ENCODE results near the gene TOMM5. TPM values are rescaled to one million over a fixed set of nuclear protein-coding genes. Genes with fewer than 3 reads are reported as not detected.

Gene TOMM5
- total RNA-seq, 1 donor, result 49.0 TPM

GRCh38 chr9:37564916-37565315, 27.5 kb downstream of the TOMM5 start:
- DNase-seq (ENCODE audit: low read depth in 2 of 3, low spot score in 2 of 3), result no peak

GRCh38 chr9:37563806-37564513, 28.4 kb downstream of the TOMM5 start:
- DNase-seq (ENCODE audit: low read depth in 2 of 3, low spot score in 2 of 3), result no peak

- DNase-seq (ENCODE audit: low read depth in 2 of 3, low spot score in 2 of 3), result no peak
These were observed 29.6 kb downstream of the TOMM5 start for GRCh38 chr9:37562826-37563225.

GRCh38 chr9:37561682-37562081, 30.7 kb downstream of the TOMM5 start:
- DNase-seq (ENCODE audit: low read depth in 2 of 3, low spot score in 2 of 3), result no peak

- DNase-seq (ENCODE audit: low read depth in 2 of 3, low spot score in 2 of 3), result no peak
These were observed 32.4 kb downstream of the TOMM5 start for GRCh38 chr9:37559855-37560592.

GRCh38 chr9:37559125-37559524, 33.3 kb downstream of the TOMM5 start:
- DNase-seq (ENCODE audit: low read depth in 2 of 3, low spot score in 2 of 3), result no peak

GRCh38 chr9:37555786-37556185, 36.6 kb downstream of the TOMM5 start:
- DNase-seq (ENCODE audit: low read depth in 2 of 3, low spot score in 2 of 3), result no peak

- DNase-seq (ENCODE audit: low read depth in 2 of 3, low spot score in 2 of 3), result no peak
These were observed 38.1 kb downstream of the TOMM5 start for GRCh38 chr9:37554318-37554717.

- DNase-seq (ENCODE audit: low read depth in 2 of 3, low spot score in 2 of 3), result no peak
These were observed 40.5 kb downstream of the TOMM5 start for GRCh38 chr9:37551888-37552287.

- no peak for DNase-seq (ENCODE audit: low read depth in 2 of 3, low spot score in 2 of 3)
These were observed 40.9 kb downstream of the TOMM5 start for GRCh38 chr9:37551468-37551867.

GRCh38 chr9:37550781-37551180, 41.6 kb downstream of the TOMM5 start:
- no peak for DNase-seq (ENCODE audit: low read depth in 2 of 3, low spot score in 2 of 3)

GRCh38 chr9:37549527-37549926, 42.9 kb downstream of the TOMM5 start:
- no peak for DNase-seq (ENCODE audit: low read depth in 2 of 3, low spot score in 2 of 3)

- DNase-seq (ENCODE audit: low read depth in 2 of 3, low spot score in 2 of 3), result no peak
These were observed 45.0 kb downstream of the TOMM5 start for GRCh38 chr9:37547328-37547878.

GRCh38 chr9:37543468-37543867, 48.9 kb downstream of the TOMM5 start:
- DNase-seq (ENCODE audit: low read depth in 2 of 3, low spot score in 2 of 3), result no peak

GRCh38 chr9:37542895-37543294, 49.5 kb downstream of the TOMM5 start:
- DNase-seq (ENCODE audit: low read depth in 2 of 3, low spot score in 2 of 3), result no peak

- no peak for DNase-seq (ENCODE audit: low read depth in 2 of 3, low spot score in 2 of 3)
These were observed 49.9 kb downstream of the TOMM5 start for GRCh38 chr9:37542488-37542887.

- no peak for DNase-seq (ENCODE audit: low read depth in 2 of 3, low spot score in 2 of 3)
These were observed 50.9 kb downstream of the TOMM5 start for GRCh38 chr9:37541465-37541864.

GRCh38 chr9:37540634-37541033, 51.8 kb downstream of the TOMM5 start:
- DNase-seq (ENCODE audit: low read depth in 2 of 3, low spot score in 2 of 3), result no peak

GRCh38 chr9:37539634-37540033, 52.8 kb downstream of the TOMM5 start:
- DNase-seq (ENCODE audit: low read depth in 2 of 3, low spot score in 2 of 3), result no peak
